ENCODE data around the gene VPS16. TPM values are rescaled to one million over a fixed set of nuclear protein-coding genes. Genes with fewer than 3 reads are reported as not detected.

VPS16 gene
- total and polyA plus RNA-seq, 4 donors, result 14.5 to 24.3 (median 16.1) TPM

DNA sequence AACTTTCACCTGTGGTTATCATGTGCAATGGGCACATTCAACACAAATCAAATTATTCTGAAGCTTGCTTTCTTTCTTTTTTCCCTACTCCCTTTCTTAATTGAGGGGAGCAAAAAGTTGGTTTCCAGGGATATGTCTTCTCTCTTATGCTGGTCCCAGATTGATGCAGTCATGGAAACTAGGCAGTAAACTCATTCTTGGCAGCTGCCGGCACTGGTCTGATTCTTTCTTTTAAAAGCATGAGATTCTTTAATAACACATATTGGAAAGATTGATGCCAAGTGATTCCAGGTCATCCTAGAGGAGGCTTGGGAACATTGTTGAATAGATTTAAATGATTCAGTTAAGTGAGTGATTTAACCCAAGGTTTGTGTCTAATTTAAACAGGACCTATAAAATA, 61.7 kb downstream of the VPS16 start:
- DNase-seq (ENCODE audit: low spot score), result no peak
- Histone ChIP-seq H3K27me3 (ENCODE audit: control insufficient read depth in 4 of 4, insufficient read depth in 4 of 4, low read length in 3 of 4) (no peaks in the 10 kb centered on the region), H3K9ac (ENCODE audit: low read depth in 1 of 2, low read length in 2 of 2) (no peak overlapping the region), H3K4me1 (ENCODE audit: control insufficient read depth in 4 of 4, insufficient read depth in 4 of 4, low read length in 3 of 4) (peaks cover 0 to 4% (median 0%) of the 10 kb centered on the region in 4 donors), H3K27ac (ENCODE audit: low read depth in 1 of 2, low read length in 2 of 2) (no peak overlapping the region), H3K4me3 (ENCODE audit: low read depth in 1 of 3, low read length in 3 of 3) (no peak overlapping the region), H3K9me3 (ENCODE audit: control insufficient read depth in 4 of 4, low read length in 3 of 4) (no peaks in the 10 kb centered on the region), H3K36me3 (ENCODE audit: control insufficient read depth in 4 of 4, insufficient read depth in 3 of 4, low read depth in 1 of 4, low read length in 3 of 4) (no peaks in the 10 kb centered on the region)
- 0% methylated on average over 1 of the region's 1 CpG for WGBS
- TF ChIP-seq, protein P1, sequence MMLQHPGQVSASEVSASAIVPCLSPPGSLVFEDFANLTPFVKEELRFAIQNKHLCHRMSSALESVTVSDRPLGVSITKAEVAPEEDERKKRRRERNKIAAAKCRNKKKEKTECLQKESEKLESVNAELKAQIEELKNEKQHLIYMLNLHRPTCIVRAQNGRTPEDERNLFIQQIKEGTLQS (IDR thresholded peaks at IDR 0.05), result no peak
- TF ChIP-seq YY1 (IDR thresholded peaks at IDR 0.05) (no peak), FOXA2 (IDR thresholded peaks at IDR 0.05) (no peak), EGR1 (IDR thresholded peaks at IDR 0.05; ENCODE audit: low read depth in 2 of 2) (no peak), GABPA (IDR thresholded peaks at IDR 0.05 in 1 of 2, conservative IDR thresholded peaks at IDR 0.05 in 1 of 2) (no peak)
- TF ChIP-seq, protein P2, sequence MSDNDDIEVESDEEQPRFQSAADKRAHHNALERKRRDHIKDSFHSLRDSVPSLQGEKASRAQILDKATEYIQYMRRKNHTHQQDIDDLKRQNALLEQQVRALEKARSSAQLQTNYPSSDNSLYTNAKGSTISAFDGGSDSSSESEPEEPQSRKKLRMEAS (IDR thresholded peaks at IDR 0.05), result no peak
- TF ChIP-seq, protein P3, sequence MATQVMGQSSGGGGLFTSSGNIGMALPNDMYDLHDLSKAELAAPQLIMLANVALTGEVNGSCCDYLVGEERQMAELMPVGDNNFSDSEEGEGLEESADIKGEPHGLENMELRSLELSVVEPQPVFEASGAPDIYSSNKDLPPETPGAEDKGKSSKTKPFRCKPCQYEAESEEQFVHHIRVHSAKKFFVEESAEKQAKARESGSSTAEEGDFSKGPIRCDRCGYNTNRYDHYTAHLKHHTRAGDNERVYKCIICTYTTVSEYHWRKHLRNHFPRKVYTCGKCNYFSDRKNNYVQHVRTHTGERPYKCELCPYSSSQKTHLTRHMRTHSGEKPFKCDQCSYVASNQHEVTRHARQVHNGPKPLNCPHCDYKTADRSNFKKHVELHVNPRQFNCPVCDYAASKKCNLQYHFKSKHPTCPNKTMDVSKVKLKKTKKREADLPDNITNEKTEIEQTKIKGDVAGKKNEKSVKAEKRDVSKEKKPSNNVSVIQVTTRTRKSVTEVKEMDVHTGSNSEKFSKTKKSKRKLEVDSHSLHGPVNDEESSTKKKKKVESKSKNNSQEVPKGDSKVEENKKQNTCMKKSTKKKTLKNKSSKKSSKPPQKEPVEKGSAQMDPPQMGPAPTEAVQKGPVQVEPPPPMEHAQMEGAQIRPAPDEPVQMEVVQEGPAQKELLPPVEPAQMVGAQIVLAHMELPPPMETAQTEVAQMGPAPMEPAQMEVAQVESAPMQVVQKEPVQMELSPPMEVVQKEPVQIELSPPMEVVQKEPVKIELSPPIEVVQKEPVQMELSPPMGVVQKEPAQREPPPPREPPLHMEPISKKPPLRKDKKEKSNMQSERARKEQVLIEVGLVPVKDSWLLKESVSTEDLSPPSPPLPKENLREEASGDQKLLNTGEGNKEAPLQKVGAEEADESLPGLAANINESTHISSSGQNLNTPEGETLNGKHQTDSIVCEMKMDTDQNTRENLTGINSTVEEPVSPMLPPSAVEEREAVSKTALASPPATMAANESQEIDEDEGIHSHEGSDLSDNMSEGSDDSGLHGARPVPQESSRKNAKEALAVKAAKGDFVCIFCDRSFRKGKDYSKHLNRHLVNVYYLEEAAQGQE (IDR thresholded peaks at IDR 0.05), result no peak

DNA sequence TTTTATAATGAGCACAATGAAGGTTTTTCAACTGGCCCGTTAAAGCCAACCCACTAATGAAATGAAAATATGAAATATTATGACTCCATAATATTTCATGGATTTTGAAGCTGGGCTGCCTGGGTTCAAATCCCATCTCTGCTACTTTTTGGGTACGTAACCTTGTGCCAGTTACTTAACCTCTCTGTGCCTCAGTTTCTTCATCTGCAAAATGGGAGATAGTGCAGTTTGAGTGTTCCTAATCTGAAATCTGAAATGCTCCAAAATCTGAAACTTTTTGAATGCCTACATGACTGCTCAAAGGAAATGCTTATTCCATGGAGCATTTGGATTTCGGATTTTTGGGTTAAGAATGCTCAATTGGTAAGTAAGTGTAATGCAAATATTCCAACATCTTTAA, 62.3 kb downstream of the VPS16 start:
- no peaks in the 10 kb centered on the region for H3K27me3 ChIP-seq (ENCODE audit: control insufficient read depth in 4 of 4, insufficient read depth in 4 of 4, low read length in 3 of 4)
- TF ChIP-seq HNF4G (IDR thresholded peaks at IDR 0.05) (no peak), HNF4A (conservative IDR thresholded peaks at IDR 0.05) (no peak), FOXA2 (IDR thresholded peaks at IDR 0.05) (no peak)
- TF ChIP-seq, protein P4, sequence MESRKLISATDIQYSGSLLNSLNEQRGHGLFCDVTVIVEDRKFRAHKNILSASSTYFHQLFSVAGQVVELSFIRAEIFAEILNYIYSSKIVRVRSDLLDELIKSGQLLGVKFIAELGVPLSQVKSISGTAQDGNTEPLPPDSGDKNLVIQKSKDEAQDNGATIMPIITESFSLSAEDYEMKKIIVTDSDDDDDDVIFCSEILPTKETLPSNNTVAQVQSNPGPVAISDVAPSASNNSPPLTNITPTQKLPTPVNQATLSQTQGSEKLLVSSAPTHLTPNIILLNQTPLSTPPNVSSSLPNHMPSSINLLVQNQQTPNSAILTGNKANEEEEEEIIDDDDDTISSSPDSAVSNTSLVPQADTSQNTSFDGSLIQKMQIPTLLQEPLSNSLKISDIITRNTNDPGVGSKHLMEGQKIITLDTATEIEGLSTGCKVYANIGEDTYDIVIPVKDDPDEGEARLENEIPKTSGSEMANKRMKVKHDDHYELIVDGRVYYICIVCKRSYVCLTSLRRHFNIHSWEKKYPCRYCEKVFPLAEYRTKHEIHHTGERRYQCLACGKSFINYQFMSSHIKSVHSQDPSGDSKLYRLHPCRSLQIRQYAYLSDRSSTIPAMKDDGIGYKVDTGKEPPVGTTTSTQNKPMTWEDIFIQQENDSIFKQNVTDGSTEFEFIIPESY (IDR thresholded peaks at IDR 0.05), result no peak
- H3K4me1 ChIP-seq (ENCODE audit: control insufficient read depth in 4 of 4, insufficient read depth in 4 of 4, low read length in 3 of 4), result peaks cover 0 to 8% (median 2%) of the 10 kb centered on the region in 4 donors
- WGBS, result 97% methylated on average over 3 of the region's 3 CpGs
- no peak overlapping the region for H3K9ac ChIP-seq (ENCODE audit: low read depth in 1 of 2, low read length in 2 of 2)
- H3K36me3 ChIP-seq (ENCODE audit: control insufficient read depth in 4 of 4, insufficient read depth in 3 of 4, low read depth in 1 of 4, low read length in 3 of 4), result no peaks in the 10 kb centered on the region
- no peak for DNase-seq (ENCODE audit: low spot score)
- no peaks in the 10 kb centered on the region for H3K9me3 ChIP-seq (ENCODE audit: control insufficient read depth in 4 of 4, low read length in 3 of 4)
- no peak overlapping the region for H3K27ac ChIP-seq (ENCODE audit: low read depth in 1 of 2, low read length in 2 of 2)
- H3K4me3 ChIP-seq (ENCODE audit: low read depth in 1 of 3, low read length in 3 of 3), result no peak overlapping the region

DNA sequence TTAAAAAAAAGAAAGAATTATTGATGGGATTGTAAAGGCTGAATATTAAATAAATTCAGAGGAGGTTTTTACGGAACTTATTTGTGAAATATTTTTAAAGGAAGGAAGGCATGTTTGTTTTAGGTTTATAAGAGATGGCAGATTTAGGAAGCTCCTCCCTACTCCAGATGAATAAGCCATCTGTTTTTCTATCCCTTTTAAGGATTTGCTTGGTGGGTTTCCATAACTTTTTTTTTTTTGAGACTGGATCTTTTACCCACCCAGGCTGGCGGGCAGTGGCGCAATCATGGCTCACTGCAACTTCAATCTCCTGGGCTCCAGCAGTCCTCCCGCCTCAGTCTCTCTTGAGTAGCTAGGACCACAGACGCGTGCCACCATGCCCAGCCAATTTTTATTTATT, 63.1 kb downstream of the VPS16 start:
- Histone ChIP-seq H3K4me3 (ENCODE audit: low read depth in 1 of 3, low read length in 3 of 3) (no peak overlapping the region), H3K9ac (ENCODE audit: low read depth in 1 of 2, low read length in 2 of 2) (no peak overlapping the region), H3K9me3 (ENCODE audit: control insufficient read depth in 4 of 4, low read length in 3 of 4) (no peaks in the 10 kb centered on the region), H3K27ac (ENCODE audit: low read depth in 1 of 2, low read length in 2 of 2) (no peak overlapping the region), H3K36me3 (ENCODE audit: control insufficient read depth in 4 of 4, insufficient read depth in 3 of 4, low read depth in 1 of 4, low read length in 3 of 4) (no peaks in the 10 kb centered on the region), H3K4me1 (ENCODE audit: control insufficient read depth in 4 of 4, insufficient read depth in 4 of 4, low read length in 3 of 4) (peaks cover 0 to 13% (median 6%) of the 10 kb centered on the region in 4 donors), H3K27me3 (ENCODE audit: control insufficient read depth in 4 of 4, insufficient read depth in 4 of 4, low read length in 3 of 4) (no peaks in the 10 kb centered on the region)
- DNase-seq (ENCODE audit: low spot score), result no peak
- WGBS, result over 99% methylated on average over 6 of the region's 6 CpGs
- TF ChIP-seq EGR1 (IDR thresholded peaks at IDR 0.05; ENCODE audit: low read depth in 2 of 2), result no peak
- TF ChIP-seq, protein P3 (IDR thresholded peaks at IDR 0.05), result no peak
- TF ChIP-seq, protein P4 (IDR thresholded peaks at IDR 0.05), result no peak
- TF ChIP-seq, protein P2 (IDR thresholded peaks at IDR 0.05), result no peak
- TF ChIP-seq, protein P1 (IDR thresholded peaks at IDR 0.05), result no peak
- TF ChIP-seq RAD21 (IDR thresholded peaks at IDR 0.05), result no peak
- no peak for TF ChIP-seq GABPA (IDR thresholded peaks at IDR 0.05 in 1 of 2, conservative IDR thresholded peaks at IDR 0.05 in 1 of 2)
- no peak for TF ChIP-seq FOXA1 (IDR thresholded peaks at IDR 0.05)
- no peak for TF ChIP-seq YY1 (IDR thresholded peaks at IDR 0.05)
- no peak for TF ChIP-seq HNF4A (conservative IDR thresholded peaks at IDR 0.05)
- TF ChIP-seq NR2F2 (IDR thresholded peaks at IDR 0.05), result no peak
- no peak for TF ChIP-seq TAF1 (conservative IDR thresholded peaks at IDR 0.05)
